NCI-H524 treated with DMSO at 0.1 percent for 48 hours (cell line): ENCODE measurements around the gene SERPINB11.
"Not testable (repeated sequence)": the region's sequence is repeated elsewhere in the genome, so short reads cannot be mapped to it uniquely, and the experiment has no call there.

Source experiments
- DNase-seq: peaks from one replicate; lab custom pipeline; 2025; lab: John Stamatoyannopoulos, UW

Gene SERPINB11, protein sequence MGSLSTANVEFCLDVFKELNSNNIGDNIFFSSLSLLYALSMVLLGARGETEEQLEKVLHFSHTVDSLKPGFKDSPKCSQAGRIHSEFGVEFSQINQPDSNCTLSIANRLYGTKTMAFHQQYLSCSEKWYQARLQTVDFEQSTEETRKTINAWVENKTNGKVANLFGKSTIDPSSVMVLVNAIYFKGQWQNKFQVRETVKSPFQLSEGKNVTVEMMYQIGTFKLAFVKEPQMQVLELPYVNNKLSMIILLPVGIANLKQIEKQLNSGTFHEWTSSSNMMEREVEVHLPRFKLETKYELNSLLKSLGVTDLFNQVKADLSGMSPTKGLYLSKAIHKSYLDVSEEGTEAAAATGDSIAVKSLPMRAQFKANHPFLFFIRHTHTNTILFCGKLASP

DNA sequence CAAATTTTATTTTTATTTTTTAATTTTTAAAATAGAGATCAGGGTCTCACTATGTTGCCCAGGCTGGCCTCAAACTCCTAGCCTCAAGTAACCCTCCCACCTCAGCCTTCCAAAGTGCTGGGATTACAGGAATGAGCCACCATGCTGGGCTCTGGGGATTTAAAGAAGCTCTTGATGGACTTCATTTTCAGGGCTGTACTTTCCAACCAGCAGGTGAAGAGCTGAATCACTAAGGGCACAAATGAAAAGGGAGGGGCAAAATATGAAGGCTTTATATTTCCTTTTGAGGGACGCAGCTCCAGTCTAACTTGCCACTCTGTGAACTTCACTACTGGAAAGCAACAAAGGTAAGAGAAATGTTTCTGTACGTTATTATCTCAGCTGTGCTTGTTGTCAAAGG is at the start of gene SERPINB11:
SERPINB11 (plus strand) TSS at position 301 of the 400 bp plus-strand sequence. CDS start 7,234 bp downstream, outside the sequence.
- DNase-seq = no peak

- not testable (repeated sequence) for DNase-seq
Measured at GRCh38 chr18:63658920-63659319, 43.8 kb upstream of the SERPINB11 start.

GRCh38 chr18:63661750-63662149 is 41.0 kb upstream of the SERPINB11 start, which contains the start of gene SERPINB3:
Gene SERPINB3 (minus strand): TSS chr18:63661893. CDS start chr18:63661216, 677 bp downstream.
- DNase-seq = not testable (repeated sequence)

DNA sequence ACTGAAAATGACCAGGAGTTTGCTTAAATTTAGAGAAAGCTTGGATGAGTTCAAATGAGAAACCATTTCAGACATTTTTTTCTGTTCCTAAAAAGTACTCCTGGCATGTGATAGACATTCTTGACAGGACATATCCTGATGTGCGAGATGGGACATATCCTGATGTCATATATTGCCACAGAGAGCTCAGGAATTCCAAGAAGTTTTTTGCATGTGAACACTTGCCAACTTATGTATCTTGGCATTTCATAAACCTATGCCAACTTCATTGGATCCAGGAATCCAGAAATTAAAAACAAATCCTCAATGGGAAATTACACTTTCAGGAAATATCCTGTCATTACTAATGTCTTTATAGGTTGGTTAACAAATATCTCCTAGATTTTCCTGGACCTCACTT is 38.2 kb upstream of the SERPINB11 start:
- DNase-seq = no peak

- DNase-seq = no peak
Measured at GRCh38 chr18:63676526-63677323, 26.0 kb upstream of the SERPINB11 start.

- no peak for DNase-seq
Measured at GRCh38 chr18:63677500-63678225, 25.1 kb upstream of the SERPINB11 start.

GRCh38 chr18:63679820-63680606 is 22.7 kb upstream of the SERPINB11 start:
- no peak for DNase-seq

GRCh38 chr18:63681449-63682340 is 21.1 kb upstream of the SERPINB11 start:
- DNase-seq = no peak

DNA sequence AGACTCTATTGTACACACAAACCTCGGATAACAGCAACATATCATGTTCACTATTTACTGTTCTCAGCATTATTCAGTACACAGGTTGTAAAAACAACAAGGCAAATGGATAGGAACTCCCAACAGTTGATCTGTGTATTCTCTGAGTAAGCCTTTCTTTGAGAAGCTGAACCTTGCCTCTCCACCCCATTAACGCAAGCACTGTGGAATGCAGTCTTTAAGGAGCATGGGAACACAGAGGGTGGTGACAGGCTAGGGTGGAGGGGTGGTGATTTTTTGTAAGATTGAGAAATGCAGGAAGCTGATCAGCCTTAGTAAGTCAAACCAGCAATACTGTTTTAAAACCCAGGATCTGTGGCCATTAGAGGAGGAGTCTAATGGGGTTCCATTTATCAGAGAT is 19.6 kb upstream of the SERPINB11 start:
- no peak for DNase-seq

DNA sequence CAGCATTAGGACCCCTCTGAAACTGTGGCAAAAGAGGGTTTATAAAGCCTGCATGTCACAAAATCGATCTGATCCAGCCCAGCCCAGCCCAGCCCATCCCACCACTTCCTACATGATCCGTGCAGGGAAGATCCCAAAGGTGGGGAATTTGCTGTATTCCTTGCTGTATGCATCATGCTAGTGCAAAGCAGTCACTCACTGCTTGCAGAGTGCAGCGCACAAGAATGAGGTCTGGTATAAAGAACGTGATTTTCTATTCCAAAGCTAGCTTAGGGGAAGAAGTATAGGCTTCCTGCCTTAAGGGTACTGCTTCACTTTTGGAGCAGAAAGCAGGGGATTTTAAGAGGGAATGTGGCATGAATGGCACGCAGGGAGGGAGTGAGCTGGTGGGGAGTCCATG is 18.9 kb upstream of the SERPINB11 start:
- no peak for DNase-seq

DNA sequence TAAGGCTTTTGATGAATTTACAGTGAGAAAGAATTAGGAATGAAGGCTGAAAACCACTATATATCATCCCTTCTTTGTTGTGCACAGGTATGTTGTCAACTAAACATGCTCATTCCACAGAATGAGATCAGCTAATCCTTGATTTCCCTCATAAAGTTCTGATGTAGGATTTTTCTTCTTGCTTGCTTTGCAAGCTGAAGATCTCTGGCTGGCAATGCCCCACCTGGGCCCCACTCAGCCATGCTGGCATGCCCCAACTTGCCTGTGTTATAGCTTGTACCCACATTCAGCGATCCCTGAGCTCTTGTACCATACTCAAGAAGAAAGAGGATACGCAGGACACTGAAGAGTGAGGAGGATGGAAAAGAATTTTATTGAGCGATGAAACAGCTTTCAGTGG is 18.0 kb upstream of the SERPINB11 start:
- DNase-seq = no peak

- no peak for DNase-seq
Measured at GRCh38 chr18:63686871-63687270, 15.9 kb upstream of the SERPINB11 start.

DNA sequence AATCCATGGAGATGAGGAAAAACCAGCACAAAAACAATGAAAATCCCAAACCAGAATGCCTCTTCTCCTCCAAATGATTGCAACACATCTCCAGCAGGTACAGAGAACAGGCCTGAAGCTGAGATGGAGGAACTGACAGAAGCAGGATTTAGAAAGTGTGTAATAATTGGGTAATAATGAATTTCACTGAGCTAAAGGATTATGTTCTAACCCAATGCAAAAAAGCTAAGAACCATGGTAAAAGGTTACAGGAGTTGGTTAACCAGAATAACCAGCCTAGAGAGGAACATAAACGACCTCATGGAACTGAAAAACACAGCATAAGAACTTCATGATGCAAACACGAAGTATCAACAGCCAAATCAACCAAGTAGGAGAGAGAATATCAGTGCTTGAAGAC is 13.7 kb upstream of the SERPINB11 start:
- no peak for DNase-seq

DNA sequence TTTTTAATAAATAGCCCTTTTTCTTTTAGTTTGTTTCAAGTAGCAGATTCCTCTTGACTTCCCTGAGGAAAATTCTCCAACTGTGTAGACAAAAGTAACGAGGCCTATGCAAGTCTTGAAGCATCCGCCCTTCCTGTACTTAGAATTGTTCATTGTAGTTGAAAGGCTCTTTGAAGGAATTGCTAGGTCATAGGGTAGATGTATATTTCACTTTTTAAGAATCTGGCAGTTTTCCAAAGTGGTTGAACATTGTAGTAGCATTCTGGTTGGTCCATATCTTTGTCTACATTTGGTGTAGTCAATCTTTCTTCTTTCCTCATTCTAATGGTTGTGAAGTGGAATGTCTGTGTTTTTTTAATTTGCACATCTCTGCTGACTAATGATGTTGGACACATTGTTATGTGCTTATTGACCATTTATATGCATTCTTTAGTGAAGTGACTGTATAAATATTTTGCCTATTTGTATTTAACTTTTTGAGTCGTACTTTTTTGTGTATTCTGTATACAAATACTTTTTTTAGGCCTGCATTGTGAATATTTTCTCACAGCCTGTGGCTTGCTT is 5.6 kb upstream of the SERPINB11 start:
- DNase-seq = no peak

DNA sequence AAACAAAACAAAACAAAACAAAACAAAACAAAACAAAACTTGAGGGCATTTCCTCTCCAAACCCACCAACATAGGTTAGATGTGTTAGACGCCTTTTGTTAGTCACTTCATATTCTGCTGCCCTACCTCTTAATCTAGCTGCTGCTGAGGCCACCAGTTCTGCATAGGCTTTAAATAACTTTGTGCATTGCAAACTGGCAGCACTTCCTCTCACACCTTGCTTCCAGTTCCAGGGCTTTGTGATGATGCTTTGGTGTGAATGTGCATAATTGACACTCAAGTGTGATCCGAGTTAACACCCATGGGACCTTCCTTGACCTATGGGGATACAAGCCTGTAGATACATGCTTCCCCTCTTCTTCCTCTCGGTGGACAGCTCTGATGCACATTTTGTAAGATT is 2.3 kb upstream of the SERPINB11 start:
- no peak for DNase-seq

GRCh38 chr18:63701952-63702351 is 808 bp upstream of the SERPINB11 start:
- no peak for DNase-seq

DNA sequence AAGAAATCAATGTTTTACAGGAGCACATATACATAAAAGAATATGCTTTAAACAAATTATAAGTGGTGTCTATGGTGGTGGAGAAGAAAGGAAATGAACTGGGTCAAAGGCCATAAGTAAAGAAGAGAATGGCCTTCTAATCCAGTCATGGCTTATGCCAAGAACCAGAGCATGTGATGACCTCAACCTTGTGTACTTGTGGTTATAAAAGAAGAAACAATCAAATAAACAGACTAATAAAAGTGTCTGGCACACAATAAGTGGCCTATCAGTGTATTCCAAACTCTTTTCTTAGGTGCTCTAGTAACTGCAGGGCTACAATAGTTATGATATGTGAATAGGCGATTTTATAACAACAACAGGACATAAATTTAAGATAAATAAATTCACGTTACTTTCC is 2.6 kb downstream of the SERPINB11 start:
- DNase-seq = no peak

- DNase-seq = no peak
Measured at GRCh38 chr18:63707816-63708215, 5.1 kb downstream of the SERPINB11 start.

DNA sequence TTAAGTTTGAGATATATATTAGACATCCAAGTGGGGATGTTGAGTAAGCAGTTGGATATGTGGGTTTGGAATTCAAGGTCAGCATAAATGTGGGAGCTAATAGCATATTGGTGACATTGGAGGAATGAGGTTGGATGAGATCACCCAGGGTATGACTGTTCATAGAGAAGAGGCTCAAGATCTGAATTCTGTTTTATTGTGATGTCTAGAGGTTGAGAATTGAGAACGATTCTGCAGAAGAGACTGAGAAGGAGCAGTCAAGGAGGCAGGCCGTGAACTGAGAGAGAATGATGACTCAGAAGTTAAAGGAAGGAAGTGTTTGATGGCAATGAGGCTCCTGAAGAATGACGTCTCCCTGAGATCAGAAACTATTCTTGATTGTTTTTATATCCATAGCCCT is 5.9 kb downstream of the SERPINB11 start:
- DNase-seq = no peak
